GM12873 (cell line): ENCODE results near the gene ECHDC3.

Source experiments
- TF ChIP-seq, protein P1 (sequence below): IDR thresholded peaks from 2 replicates; pipeline ENCODE4 v1.5.1; 2012; ENCODE audit warnings: low read depth, mild to moderate bottlenecking, moderate library complexity, low read length, control low read depth; ENCODE audit not compliant: insufficient read depth; ENCODE audit errors: missing control alignments

ECHDC3 gene

DNA sequence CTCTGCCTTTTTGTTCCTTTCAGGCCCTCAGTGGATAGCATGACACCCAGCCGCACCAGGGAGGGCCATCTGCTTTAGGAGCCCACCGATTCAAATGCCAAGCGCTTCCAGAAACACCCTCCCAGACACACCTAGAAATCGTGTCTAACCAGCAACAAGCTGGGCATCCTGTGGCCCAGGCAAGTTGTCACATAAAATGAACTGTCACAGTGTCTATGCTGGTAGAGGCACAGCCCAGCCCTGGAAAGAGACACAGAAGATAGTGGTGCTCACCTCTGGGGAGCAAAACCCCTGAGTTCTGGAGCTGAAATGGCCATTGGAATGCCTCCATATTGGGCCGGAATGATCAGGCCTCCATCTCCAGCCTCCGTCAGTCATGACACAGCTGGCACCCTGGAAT is 38.9 kb downstream of the ECHDC3 start:
- TF ChIP-seq, protein P1, sequence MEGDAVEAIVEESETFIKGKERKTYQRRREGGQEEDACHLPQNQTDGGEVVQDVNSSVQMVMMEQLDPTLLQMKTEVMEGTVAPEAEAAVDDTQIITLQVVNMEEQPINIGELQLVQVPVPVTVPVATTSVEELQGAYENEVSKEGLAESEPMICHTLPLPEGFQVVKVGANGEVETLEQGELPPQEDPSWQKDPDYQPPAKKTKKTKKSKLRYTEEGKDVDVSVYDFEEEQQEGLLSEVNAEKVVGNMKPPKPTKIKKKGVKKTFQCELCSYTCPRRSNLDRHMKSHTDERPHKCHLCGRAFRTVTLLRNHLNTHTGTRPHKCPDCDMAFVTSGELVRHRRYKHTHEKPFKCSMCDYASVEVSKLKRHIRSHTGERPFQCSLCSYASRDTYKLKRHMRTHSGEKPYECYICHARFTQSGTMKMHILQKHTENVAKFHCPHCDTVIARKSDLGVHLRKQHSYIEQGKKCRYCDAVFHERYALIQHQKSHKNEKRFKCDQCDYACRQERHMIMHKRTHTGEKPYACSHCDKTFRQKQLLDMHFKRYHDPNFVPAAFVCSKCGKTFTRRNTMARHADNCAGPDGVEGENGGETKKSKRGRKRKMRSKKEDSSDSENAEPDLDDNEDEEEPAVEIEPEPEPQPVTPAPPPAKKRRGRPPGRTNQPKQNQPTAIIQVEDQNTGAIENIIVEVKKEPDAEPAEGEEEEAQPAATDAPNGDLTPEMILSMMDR: no peak

DNA sequence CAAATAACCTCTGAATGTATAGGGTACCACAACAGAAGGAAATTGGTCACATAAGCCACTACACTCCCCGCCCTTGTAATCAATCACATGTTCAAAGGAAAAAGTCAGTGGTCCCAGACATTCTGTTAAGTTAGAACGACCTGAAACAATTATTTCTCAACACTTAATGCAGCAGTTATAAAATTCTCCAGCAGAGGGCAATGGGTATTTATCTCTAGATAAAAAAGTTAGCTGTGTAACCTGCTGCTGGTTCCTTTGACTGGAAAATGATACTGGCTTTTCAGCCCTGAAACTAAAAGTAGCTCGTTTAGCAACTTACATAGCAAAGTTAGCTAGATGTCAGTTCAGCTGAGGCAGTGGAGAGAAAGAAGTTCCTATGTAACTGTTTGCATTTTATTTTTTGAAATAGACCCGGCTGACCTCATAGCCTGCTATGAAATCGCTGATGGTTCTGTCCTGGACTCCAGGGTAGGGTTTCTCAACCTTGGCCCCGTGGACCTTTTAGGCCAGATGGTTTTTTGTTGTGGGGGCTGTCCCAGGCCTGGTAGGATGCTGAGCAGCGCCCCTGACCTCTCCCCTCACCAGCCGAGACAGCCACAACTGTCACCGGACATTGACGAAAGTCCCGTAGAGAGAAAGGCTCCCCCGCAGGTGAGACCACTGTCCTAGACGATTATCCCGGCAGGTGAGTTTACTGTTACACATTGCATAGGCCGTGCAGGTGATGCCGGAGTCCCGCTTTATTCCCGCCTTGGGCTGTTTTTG is 40.8 kb downstream of the ECHDC3 start:
- TF ChIP-seq, protein P1: peak; percentile 62

GRCh38 chr10:11783558-11783865 is 41.3 kb downstream of the ECHDC3 start:
- TF ChIP-seq, protein P1: no peak

DNA sequence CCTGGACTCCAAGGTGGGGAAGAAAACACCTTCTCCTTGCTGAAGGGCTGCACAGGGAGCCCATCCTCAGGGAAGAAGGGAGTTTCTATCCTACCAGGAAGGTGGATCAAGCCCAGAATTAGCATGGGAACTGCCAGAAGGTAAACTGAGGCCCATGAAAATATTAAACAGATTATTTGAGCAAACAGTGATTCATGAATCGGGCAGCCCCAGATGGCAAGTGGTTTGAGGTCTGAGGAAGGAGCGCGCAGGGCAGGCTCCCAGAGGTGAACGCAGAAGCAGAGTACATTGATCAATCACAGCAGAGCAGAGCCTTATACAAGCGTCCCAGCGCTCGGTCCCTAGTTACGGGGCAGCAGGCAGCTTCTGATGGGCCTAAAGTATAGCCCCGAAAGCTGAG is 45.2 kb downstream of the ECHDC3 start:
- TF ChIP-seq, protein P1: no peak

- TF ChIP-seq, protein P1: no peak
Measured at GRCh38 chr10:11787846-11788245, 45.7 kb downstream of the ECHDC3 start.

- TF ChIP-seq, protein P1: no peak
Measured at GRCh38 chr10:11789306-11789705, 47.1 kb downstream of the ECHDC3 start.

- TF ChIP-seq, protein P1: no peak
Measured at GRCh38 chr10:11789956-11790355, 47.8 kb downstream of the ECHDC3 start.
